SH-SY5Y (cell line): ENCODE data around the gene SMCO1.

Experiments
- GATA2 ChIP-seq: IDR thresholded peaks from 2 replicates; pipeline ENCODE4 v1.6.1; 2011; ENCODE audit warnings: mild to moderate bottlenecking, low read depth, low read length
- GATA3 ChIP-seq: IDR thresholded peaks from 2 replicates; pipeline ENCODE4 v1.6.1; 2011; ENCODE audit warnings: low read depth, mild to moderate bottlenecking, low read length, moderate library complexity

DNA sequence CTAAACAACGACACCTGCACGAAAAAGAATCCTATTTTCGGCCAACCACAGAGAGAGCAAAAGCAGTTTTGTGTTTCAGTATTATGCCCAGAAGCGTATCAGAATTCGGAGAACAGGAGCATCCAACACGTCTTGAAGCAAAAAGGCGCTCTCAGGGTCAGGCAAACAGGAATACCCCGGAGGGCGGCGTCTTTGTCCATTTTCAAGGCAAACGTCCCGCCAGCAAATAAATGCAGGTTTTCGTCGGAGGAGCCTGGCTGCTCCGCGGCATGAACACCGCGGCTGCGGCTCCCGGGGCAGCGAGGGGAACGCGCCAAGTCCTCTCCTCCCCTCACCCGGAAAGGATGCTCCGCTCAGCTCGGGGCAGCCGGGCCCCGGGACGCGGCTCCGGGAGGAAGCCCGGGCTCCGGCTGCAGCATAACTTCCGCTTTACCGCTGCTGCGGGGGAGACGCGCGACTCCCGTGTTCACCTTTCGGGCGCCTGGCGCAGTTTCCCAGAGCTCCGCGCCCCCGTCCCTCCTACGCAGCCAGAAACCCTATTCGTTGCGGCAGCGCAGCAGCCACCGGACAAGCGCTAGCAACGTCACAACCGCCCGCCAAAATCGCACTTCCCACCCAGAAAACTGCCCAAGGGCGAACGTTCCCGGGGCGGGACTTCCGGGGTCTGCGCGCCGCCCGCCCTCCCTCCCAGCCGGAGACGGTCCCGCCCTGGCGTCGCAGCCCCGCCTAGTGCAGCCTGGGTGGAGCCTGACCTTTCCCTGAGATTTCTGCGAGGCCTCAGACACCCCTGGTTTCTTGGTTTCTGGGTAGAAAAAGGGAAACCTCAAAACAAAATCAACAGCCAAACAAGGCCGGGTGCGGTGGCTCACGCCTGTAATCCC, 11.7 kb downstream of the SMCO1 start, which contains the start of gene RNF168:
- TF ChIP-seq GATA3, result no peak
- TF ChIP-seq GATA2, result no peak
